Endothelial cell of umbilical vein (primary cell): ENCODE measurements around the gene SLC52A1. TPM values are rescaled to one million over a fixed set of nuclear protein-coding genes. Genes with fewer than 3 reads are reported as not detected.

ENCODE experiments used
- BruUV-seq: library from RNA; stranded (reverse); fragments of 400-500 nt; replicated peaks from 2 replicates; lab custom pipeline; 2021; lab: Mats Ljungman, UMichigan
- CTCF ChIA-PET: fragments of 300-600, 350-600 bp; sonication (Branson Sonifier 250); formaldehyde crosslinking; loops from one replicate; lab custom pipeline; 2021; ENCODE audit warnings: antibody characterized with exemption, inconsistent platforms; lab: Charles Lee
- POLR2A ChIA-PET: fragments of 300-600, 350-600 bp; sonication (Branson Sonifier 250); formaldehyde crosslinking; loops from one replicate; lab custom pipeline; 2021; ENCODE audit warnings: antibody characterized with exemption, inconsistent platforms; lab: Charles Lee
- DNase-seq: peaks from one replicate; pipeline ENCODE4 v3.0.0-alpha.2; 2011; ENCODE audit warnings: low read depth, low spot score
- FAIRE-seq: peaks from 2 replicates; lab custom pipeline; 2011; peaks lifted over from hg19 to GRCh38; lab: Jason Lieb, UNC
- H2AFZ ChIP-seq: 2 replicates; pipeline ENCODE4 v1.6.0; 2012; ENCODE audit warnings: low read depth, low read length, control low read depth, inconsistent platforms
- H3K27ac ChIP-seq: 2 replicates; pipeline ENCODE4 v1.5.1; 2011; ENCODE audit warnings: low read depth, mild to moderate bottlenecking, control low read depth, low read length, moderate library complexity; ENCODE audit not compliant: insufficient read depth
- H3K27me3 ChIP-seq, 2 experiments: 2 replicates each; pipeline versions ENCODE4 v1.6.0 to v1.6.1; 2011; ENCODE audit warnings: low read length in 2 of 2, mixed read lengths in 1 of 2; ENCODE audit not compliant: control insufficient read depth in 2 of 2, insufficient read depth in 2 of 2
- H3K36me3 ChIP-seq, 2 experiments: 2 replicates in 1 of 2; 3 replicates in 1 of 2; pipeline ENCODE4 v1.5.1; 2011; ENCODE audit warnings: low read length in 2 of 2, mild to moderate bottlenecking in 1 of 2, moderate library complexity in 1 of 2; ENCODE audit not compliant: control insufficient read depth in 2 of 2, insufficient read depth in 2 of 2; ENCODE audit errors: extremely low read depth in 1 of 2
- H3K4me1 ChIP-seq: 3 replicates; pipeline ENCODE4 v1.5.1; 2011; ENCODE audit warnings: mild to moderate bottlenecking, low read length; ENCODE audit not compliant: control insufficient read depth, insufficient read depth; ENCODE audit errors: extremely low read depth
- H3K4me2 ChIP-seq: 2 replicates; pipeline ENCODE4 v1.6.1; 2011; ENCODE audit warnings: low read length, control low read depth, mixed read lengths; ENCODE audit not compliant: insufficient read depth
- H3K4me3 ChIP-seq, 3 experiments: fragments of 200-600 bp in 1 of 3; sonication (generic), shearing (Covaris generic) in 1 of 3; replicated peaks in 1 of 3; 2 replicates each; pipeline ENCODE4 v1.5.1; 2011 to 2016; ENCODE audit warnings: control low read depth in 3 of 3, low read length in 3 of 3, mild to moderate bottlenecking in 2 of 3, inconsistent platforms in 1 of 3, low read depth in 1 of 3, moderate library complexity in 1 of 3; ENCODE audit not compliant: insufficient read depth in 1 of 3
- H3K79me2 ChIP-seq: 2 replicates; pipeline ENCODE4 v1.6.0; 2012; ENCODE audit warnings: low read length, inconsistent platforms; ENCODE audit not compliant: control insufficient read depth, insufficient read depth
- H3K9ac ChIP-seq: replicated peaks from 2 replicates; pipeline ENCODE3; 2011; ENCODE audit warnings: low read length, control low read depth; ENCODE audit not compliant: insufficient read depth; ENCODE audit errors: extremely low read depth
- H3K9me1 ChIP-seq: replicated peaks from 3 replicates; pipeline ENCODE4 v1.6.0; 2011; ENCODE audit warnings: mild to moderate bottlenecking, low read length; ENCODE audit not compliant: control insufficient read depth, insufficient read depth; ENCODE audit errors: extremely low read depth
- H3K9me3 ChIP-seq: replicated peaks from 2 replicates; pipeline ENCODE4 v1.5.1; 2012; ENCODE audit warnings: low read length, inconsistent platforms; ENCODE audit not compliant: control insufficient read depth, insufficient read depth
- H4K20me1 ChIP-seq: replicated peaks from 2 replicates; pipeline ENCODE3; 2011; ENCODE audit warnings: mild to moderate bottlenecking, low read length; ENCODE audit not compliant: control insufficient read depth, insufficient read depth; ENCODE audit errors: extremely low read depth
- EZH2 ChIP-seq: IDR thresholded peaks from 2 replicates; pipeline ENCODE4 v1.6.1; 2012; ENCODE audit warnings: borderline replicate concordance, low read depth, mild to moderate bottlenecking, moderate library complexity, low read length, inconsistent platforms; ENCODE audit not compliant: severe bottlenecking
- FOS ChIP-seq: IDR thresholded peaks from 2 replicates; pipeline ENCODE4 v1.6.1; 2011; ENCODE audit warnings: mild to moderate bottlenecking, low read length, moderate library complexity, borderline replicate concordance; ENCODE audit not compliant: insufficient read depth
- GATA2 ChIP-seq: IDR thresholded peaks from 2 replicates; pipeline ENCODE4 v1.7.0; 2011; ENCODE audit warnings: low read depth, mild to moderate bottlenecking, moderate library complexity, mixed read lengths, low read length; ENCODE audit not compliant: insufficient read length, insufficient read depth
- JUN ChIP-seq: IDR thresholded peaks from 2 replicates; pipeline ENCODE4 v1.6.1; 2011; ENCODE audit warnings: borderline replicate concordance, low read depth; ENCODE audit not compliant: insufficient read length, insufficient read depth
- MYC ChIP-seq: IDR thresholded peaks from one replicate; pipeline ENCODE4 v1.6.1; 2011; ENCODE audit warnings: mild to moderate bottlenecking, low read depth, low read length
- POLR2A ChIP-seq: IDR thresholded peaks from 2 replicates; pipeline ENCODE4 v1.6.1; 2012; ENCODE audit warnings: low read depth, mild to moderate bottlenecking, control low read depth, low read length
- POLR2AphosphoS5 ChIP-seq: IDR thresholded peaks from 2 replicates; pipeline ENCODE4 v1.6.1; 2012; ENCODE audit warnings: low read depth, mild to moderate bottlenecking, control low read depth, low read length, moderate library complexity; ENCODE audit not compliant: insufficient read depth
- dilution Hi-C: fragments of 300-500 bp; cut with MboI; formaldehyde crosslinking; loops from one replicate; pipeline ENCODE4 v1.15.0; 2019; ENCODE audit warnings: low sequenced_read_pairs; ENCODE audit not compliant: extremely low pct_ligation_motif_present
- intact Hi-C: fragments of 100-400 bp; cut with micrococcal nuclease; formaldehyde crosslinking; loops from one replicate; pipeline ENCODE4 v1.10.0; 2022
- polyA plus RNA-seq, 4 experiments: library from polyadenylated mRNA; depleted of rRNA in 3 of 4; stranded (reverse) in 3 of 4; unstranded in 1 of 4; fragments of >200 nt; gene quantifications; 2 replicates each; pipeline versions ENCODE4 v1.2.1 to v1.2.3, GENCODE V29; 2011 to 2012; ENCODE audit warnings: missing spikeins in 1 of 4
- total RNA-seq: library from RNA; stranded (reverse); gene quantifications from 2 replicates; pipeline ENCODE4 v1.2.3, GENCODE V29; 2021
- TF ChIP-seq, protein P1 (sequence below): IDR thresholded peaks from 2 replicates; pipeline ENCODE4 v1.6.1; 2011; ENCODE audit not compliant: insufficient read depth, insufficient read length
- TF ChIP-seq, protein P2 (sequence below), 2 donors: IDR thresholded peaks; 1 replicate in 1 of 2; 2 replicates in 1 of 2; pipeline ENCODE4 v1.5.1; 2011; ENCODE audit warnings: low read length in 2 of 2, mild to moderate bottlenecking in 2 of 2, moderate library complexity in 2 of 2, control low read depth in 1 of 2, inconsistent platforms in 1 of 2, low read depth in 1 of 2; ENCODE audit not compliant: insufficient read depth in 1 of 2; ENCODE audit errors: extremely low read depth in 1 of 2

Gene SLC52A1
- total and polyA plus RNA-seq, 2 donors (not counting 3 experiments of a cell fraction or from before 2014, with no cell fraction given) = 0.04 TPM; not detected in 1

DNA sequence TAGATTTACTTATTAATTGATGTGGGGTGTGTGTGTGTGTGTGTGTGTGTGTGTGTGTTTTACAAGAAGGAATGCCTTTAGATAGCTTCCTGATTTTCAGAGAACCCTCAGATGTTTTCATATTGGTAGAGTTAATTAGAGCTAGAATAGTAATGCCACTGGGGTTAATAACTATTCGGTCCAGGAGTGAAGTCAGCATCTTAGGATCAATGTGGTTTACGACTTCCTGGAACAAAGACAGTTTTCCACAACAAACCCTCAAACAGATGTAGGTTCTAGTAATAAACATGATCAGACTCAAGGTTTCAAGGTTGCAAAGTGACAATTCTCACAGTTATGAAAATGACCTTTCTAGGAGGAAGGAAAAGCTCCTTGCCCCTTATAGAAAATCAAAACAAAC is 12.2 kb upstream of the SLC52A1 start:
- TF ChIP-seq, protein P1, sequence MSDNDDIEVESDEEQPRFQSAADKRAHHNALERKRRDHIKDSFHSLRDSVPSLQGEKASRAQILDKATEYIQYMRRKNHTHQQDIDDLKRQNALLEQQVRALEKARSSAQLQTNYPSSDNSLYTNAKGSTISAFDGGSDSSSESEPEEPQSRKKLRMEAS = no peak
- TF ChIP-seq POLR2A (no peak), EZH2 (no peak), GATA2 (no peak), MYC (no peak), POLR2AphosphoS5 (no peak)

DNA sequence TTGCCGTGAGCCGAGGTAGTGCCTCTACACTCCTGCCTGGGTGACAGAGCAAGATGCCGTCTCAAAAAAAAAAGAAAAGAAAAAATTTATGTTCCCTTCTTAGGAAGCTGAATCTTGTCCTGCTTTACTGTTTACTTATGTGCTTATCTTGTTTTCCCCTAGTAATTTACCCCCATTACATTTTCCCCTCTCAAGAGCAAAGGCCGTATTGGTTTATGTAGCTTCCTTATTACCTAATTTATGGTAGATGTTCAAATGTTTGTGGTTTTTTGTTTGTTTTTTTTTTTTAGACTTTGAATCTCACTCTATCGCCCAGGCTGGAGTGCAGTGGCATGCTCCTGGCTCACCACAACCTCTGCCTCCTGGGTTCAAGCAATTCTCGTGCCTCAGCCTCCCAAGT is 10.3 kb upstream of the SLC52A1 start:
- H4K20me1 ChIP-seq = no peaks in the 10 kb centered on the region
- no peak overlapping the region for H3K4me3 ChIP-seq
- H3K79me2 ChIP-seq = no peaks in the 10 kb centered on the region
- BruUV-seq = no TSS peak
- H3K27me3 ChIP-seq = no peaks in the 10 kb centered on the region
- TF ChIP-seq EZH2 (no peak), POLR2A (no peak), GATA2 (no peak), POLR2AphosphoS5 (no peak), JUN (no peak), MYC (no peak), FOS (no peak)
- TF ChIP-seq, protein P2, sequence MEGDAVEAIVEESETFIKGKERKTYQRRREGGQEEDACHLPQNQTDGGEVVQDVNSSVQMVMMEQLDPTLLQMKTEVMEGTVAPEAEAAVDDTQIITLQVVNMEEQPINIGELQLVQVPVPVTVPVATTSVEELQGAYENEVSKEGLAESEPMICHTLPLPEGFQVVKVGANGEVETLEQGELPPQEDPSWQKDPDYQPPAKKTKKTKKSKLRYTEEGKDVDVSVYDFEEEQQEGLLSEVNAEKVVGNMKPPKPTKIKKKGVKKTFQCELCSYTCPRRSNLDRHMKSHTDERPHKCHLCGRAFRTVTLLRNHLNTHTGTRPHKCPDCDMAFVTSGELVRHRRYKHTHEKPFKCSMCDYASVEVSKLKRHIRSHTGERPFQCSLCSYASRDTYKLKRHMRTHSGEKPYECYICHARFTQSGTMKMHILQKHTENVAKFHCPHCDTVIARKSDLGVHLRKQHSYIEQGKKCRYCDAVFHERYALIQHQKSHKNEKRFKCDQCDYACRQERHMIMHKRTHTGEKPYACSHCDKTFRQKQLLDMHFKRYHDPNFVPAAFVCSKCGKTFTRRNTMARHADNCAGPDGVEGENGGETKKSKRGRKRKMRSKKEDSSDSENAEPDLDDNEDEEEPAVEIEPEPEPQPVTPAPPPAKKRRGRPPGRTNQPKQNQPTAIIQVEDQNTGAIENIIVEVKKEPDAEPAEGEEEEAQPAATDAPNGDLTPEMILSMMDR (IDR thresholded peaks at IDR 0.05; ENCODE audit: extremely low read depth in 1 of 2, insufficient read depth in 1 of 2, low read depth in 1 of 2, low read length in 2 of 2) = no peak
- TF ChIP-seq, protein P1 = no peak
- no peaks in the 10 kb centered on the region for H3K36me3 ChIP-seq
- no peak overlapping the region for H3K27ac ChIP-seq
- H3K4me2 ChIP-seq = no peak overlapping the region
- no peak overlapping the region for H3K9ac ChIP-seq
- ChIA-PET CTCF (interaction anchor here (0.7 to 2.7 kb wide), 5 partner anchors 10 to 126 kb away, joined by 3 to 11 read pairs (median 4); no protein-coding TSS in a partner anchor), POLR2A (no interaction called here)
- no peaks in the 10 kb centered on the region for H3K9me1 ChIP-seq
- dilution Hi-C loops = no loop called here
- peaks cover 6% of the 10 kb centered on the region for H3K4me1 ChIP-seq
- intact Hi-C loops = no loop called here
- no peak overlapping the region for H2AFZ ChIP-seq
- no peaks in the 10 kb centered on the region for H3K9me3 ChIP-seq
- DNase-seq (no peak), FAIRE-seq (no peak)

More for the DNA sequence above, 12.2 kb upstream of the SLC52A1 start:
- peaks cover 6% of the 10 kb centered on the region for H3K4me1 ChIP-seq
- H3K79me2 ChIP-seq = no peaks in the 10 kb centered on the region
- H3K4me2 ChIP-seq = no peak overlapping the region
- intact Hi-C loops = no loop called here
- no peak overlapping the region for H2AFZ ChIP-seq
- H3K9me1 ChIP-seq = no peaks in the 10 kb centered on the region
- H3K4me3 ChIP-seq = no peak overlapping the region
- H3K27me3 ChIP-seq = no peaks in the 10 kb centered on the region
- no peaks in the 10 kb centered on the region for H3K36me3 ChIP-seq
- no peaks in the 10 kb centered on the region for H3K9me3 ChIP-seq
- FAIRE-seq (no peak), DNase-seq (peak; percentile 15)
- no peak overlapping the region for H3K9ac ChIP-seq
- CTCF ChIA-PET = interaction anchor here (1.3 to 2.7 kb wide), 2 partner anchors 16 kb away, joined by 4 to 11 read pairs; no protein-coding TSS in a partner anchor
- H3K27ac ChIP-seq = no peak overlapping the region
- no TSS peak for BruUV-seq
- POLR2A ChIA-PET = no interaction called here
- dilution Hi-C loops = no loop called here
- no peaks in the 10 kb centered on the region for H4K20me1 ChIP-seq
